ENCODE results near the gene TRMT112.

The TRMT112 gene

GRCh38 chr11:64351136-64351631, 33.8 kb upstream of the TRMT112 start:
- DNase-seq = no peak

- no peak for DNase-seq
Observed at GRCh38 chr11:64349404-64349803, 32.0 kb upstream of the TRMT112 start.

- no peak for DNase-seq
Observed at GRCh38 chr11:64349025-64349387, 31.6 kb upstream of the TRMT112 start.

- DNase-seq = no peak
Observed at GRCh38 chr11:64348383-64349024, 31.1 kb upstream of the TRMT112 start.

GRCh38 chr11:64347193-64347867, 30.0 kb upstream of the TRMT112 start:
- no peak for DNase-seq

- DNase-seq = no peak
Observed at GRCh38 chr11:64344787-64345186, 27.4 kb upstream of the TRMT112 start.

- no peak for DNase-seq
Observed at GRCh38 chr11:64343767-64344559, 26.6 kb upstream of the TRMT112 start.

GRCh38 chr11:64342869-64343745, 25.7 kb upstream of the TRMT112 start:
- DNase-seq = no peak

- peak; percentile 85 for DNase-seq
Observed at GRCh38 chr11:64341851-64342791, 24.8 kb upstream of the TRMT112 start.

- DNase-seq = no peak
Observed at GRCh38 chr11:64341429-64341828, 24.1 kb upstream of the TRMT112 start.

GRCh38 chr11:64340671-64341335, 23.4 kb upstream of the TRMT112 start:
- no peak for DNase-seq

- no peak for DNase-seq
Observed at GRCh38 chr11:64339754-64340408, 22.5 kb upstream of the TRMT112 start, which contains the start of gene CCDC88B. Gene CCDC88B, plus strand, starts transcription at chr11:64340204. Its CDS starts 63 bp downstream, at chr11:64340267.

GRCh38 chr11:64339286-64339685, 21.9 kb upstream of the TRMT112 start:
- no peak for DNase-seq

GRCh38 chr11:64338716-64339115, 21.4 kb upstream of the TRMT112 start:
- DNase-seq = no peak

GRCh38 chr11:64337538-64338249, 20.3 kb upstream of the TRMT112 start:
- DNase-seq = no peak

- DNase-seq = peak; percentile 95
Observed at GRCh38 chr11:64334764-64335735, 17.7 kb upstream of the TRMT112 start.

- DNase-seq = no peak
Observed at GRCh38 chr11:64333556-64333955, 16.2 kb upstream of the TRMT112 start.
